Upper lobe of left lung (tissue), 4 donors: ENCODE results near the gene PDXDC1.
"Not testable (repeated sequence)": the region's sequence is repeated elsewhere in the genome, so short reads cannot be mapped to it uniquely, and the experiment has no call there.

ENCODE experiments used
- EP300 ChIP-seq, 4 donors: sonication (generic); formaldehyde crosslinking; IDR thresholded peaks; one replicate each; pipeline ENCODE4 v1.5.1; 2017; ENCODE audit warnings: antibody characterized with exemption in 4 of 4, control low read depth in 2 of 4
- POLR2A ChIP-seq, 4 donors: fragments of 450-650 bp; IDR thresholded peaks; one replicate each; pipeline ENCODE4 v1.5.1; 2016 to 2017; ENCODE audit warnings: antibody characterized with exemption in 4 of 4, mild to moderate bottlenecking in 2 of 4
- TF ChIP-seq, protein P1 (sequence below), 6 experiments: fragments of 450-650 bp in 4 of 6; fragments of 200-600 bp in 2 of 6; sonication (generic) in 2 of 6; IDR thresholded peaks; one replicate each; pipeline ENCODE4 v1.5.1; 2016 to 2019; ENCODE audit warnings: antibody characterized with exemption in 6 of 6

DNA sequence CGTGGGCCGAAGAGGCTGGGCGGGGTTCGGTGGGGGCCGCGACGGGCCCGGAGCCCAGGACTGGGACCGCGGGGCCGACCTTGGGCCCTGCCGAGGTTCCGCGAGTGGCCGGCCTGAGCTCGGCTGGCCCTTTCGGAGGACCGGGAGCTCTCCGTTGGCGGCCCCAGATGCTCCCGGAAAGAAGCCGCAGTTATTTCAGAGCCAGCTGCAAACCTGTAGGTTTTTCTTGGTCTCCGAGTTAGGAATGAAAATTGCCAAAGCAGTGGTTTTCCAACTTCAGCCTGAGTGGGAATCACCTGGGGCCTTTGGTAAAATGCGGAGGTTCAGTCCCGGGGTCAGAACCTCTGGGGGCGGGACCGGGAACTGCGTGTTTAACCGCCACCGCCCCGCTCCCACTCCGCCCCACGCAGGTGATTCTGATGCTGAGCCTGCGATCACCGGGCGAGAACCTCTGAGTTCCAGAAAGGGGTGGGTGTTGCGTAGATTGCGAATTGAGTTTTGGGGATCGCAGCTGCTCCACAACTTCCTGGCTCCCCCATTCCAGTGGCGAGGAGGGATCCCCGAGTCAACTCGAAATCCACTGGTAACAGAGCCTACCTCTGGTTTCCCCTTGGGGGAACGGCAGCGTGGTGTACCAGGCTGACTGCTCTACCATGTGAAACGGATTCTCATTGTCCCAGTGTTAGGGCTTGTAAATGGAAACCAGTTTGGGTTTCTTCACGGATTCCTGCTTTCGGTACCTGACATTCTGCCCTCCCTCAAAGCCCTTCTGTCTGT, 780 bp downstream of the PDXDC1 start:
- TF ChIP-seq, protein P1, sequence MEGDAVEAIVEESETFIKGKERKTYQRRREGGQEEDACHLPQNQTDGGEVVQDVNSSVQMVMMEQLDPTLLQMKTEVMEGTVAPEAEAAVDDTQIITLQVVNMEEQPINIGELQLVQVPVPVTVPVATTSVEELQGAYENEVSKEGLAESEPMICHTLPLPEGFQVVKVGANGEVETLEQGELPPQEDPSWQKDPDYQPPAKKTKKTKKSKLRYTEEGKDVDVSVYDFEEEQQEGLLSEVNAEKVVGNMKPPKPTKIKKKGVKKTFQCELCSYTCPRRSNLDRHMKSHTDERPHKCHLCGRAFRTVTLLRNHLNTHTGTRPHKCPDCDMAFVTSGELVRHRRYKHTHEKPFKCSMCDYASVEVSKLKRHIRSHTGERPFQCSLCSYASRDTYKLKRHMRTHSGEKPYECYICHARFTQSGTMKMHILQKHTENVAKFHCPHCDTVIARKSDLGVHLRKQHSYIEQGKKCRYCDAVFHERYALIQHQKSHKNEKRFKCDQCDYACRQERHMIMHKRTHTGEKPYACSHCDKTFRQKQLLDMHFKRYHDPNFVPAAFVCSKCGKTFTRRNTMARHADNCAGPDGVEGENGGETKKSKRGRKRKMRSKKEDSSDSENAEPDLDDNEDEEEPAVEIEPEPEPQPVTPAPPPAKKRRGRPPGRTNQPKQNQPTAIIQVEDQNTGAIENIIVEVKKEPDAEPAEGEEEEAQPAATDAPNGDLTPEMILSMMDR (IDR thresholded peaks at IDR 0.05): peak in 4 of 6 experiments; percentile 6 to 51 (median 19)
- TF ChIP-seq POLR2A, EP300 (IDR thresholded peaks at IDR 0.05): not testable (repeated sequence)
